H1 (cell line): Measurements from ENCODE around the gene NELL1. TPM values are rescaled to one million over a fixed set of nuclear protein-coding genes. Genes with fewer than 3 reads are reported as not detected.

Source experiments
- CTCF ChIA-PET: fragments of 300-600 bp; sonication (Branson Sonifier 250); formaldehyde crosslinking; loops from one replicate; lab custom pipeline; 2021; ENCODE audit not compliant: partially characterized antibody; lab: Charles Lee
- POLR2A ChIA-PET: fragments of 300-600 bp; sonication (Branson Sonifier 250); formaldehyde crosslinking; loops from one replicate; lab custom pipeline; 2021; ENCODE audit warnings: inconsistent platforms; ENCODE audit not compliant: partially characterized antibody; lab: Charles Lee
- DNase-seq, 2 experiments: peaks; one replicate each; pipeline versions ENCODE4 v3.0.0 to v3.0.0-alpha.2; 2010 to 2022; ENCODE audit warnings: low spot score in 2 of 2, low read depth in 1 of 2, mixed read lengths in 1 of 2
- FAIRE-seq: peaks from 2 replicates; lab custom pipeline; 2011; peaks lifted over from hg19 to GRCh38; lab: Jason Lieb, UNC
- H2AFZ ChIP-seq: 2 replicates; pipeline ENCODE4 v1.8.1; 2012; ENCODE audit warnings: low read length, inconsistent platforms
- H2AK5ac ChIP-seq: 2 replicates; pipeline ENCODE4 v1.6.1; 2013; ENCODE audit warnings: low read depth, low read length
- H2BK120ac ChIP-seq: replicated peaks from 2 replicates; pipeline ENCODE3; 2013; ENCODE audit warnings: low read depth, low read length, inconsistent platforms
- H2BK12ac ChIP-seq: 2 replicates; pipeline ENCODE4 v1.6.1; 2013; ENCODE audit warnings: low read depth, low read length
- H2BK15ac ChIP-seq: 2 replicates; pipeline ENCODE4 v1.6.1; 2013; ENCODE audit warnings: low read length
- H2BK20ac ChIP-seq: 2 replicates; pipeline ENCODE4 v1.6.1; 2013; ENCODE audit warnings: low read length
- H2BK5ac ChIP-seq: 2 replicates; pipeline ENCODE4 v1.6.1; 2013; ENCODE audit warnings: low read depth, low read length
- H3K14ac ChIP-seq: 2 replicates; pipeline ENCODE4 v1.6.1; 2013; ENCODE audit warnings: inconsistent platforms; ENCODE audit not compliant: insufficient read length
- H3K18ac ChIP-seq: 2 replicates; pipeline ENCODE4 v1.6.1; 2013; ENCODE audit warnings: low read length; ENCODE audit errors: extremely low read depth
- H3K23ac ChIP-seq: 2 replicates; pipeline ENCODE4 v1.6.1; 2013; ENCODE audit warnings: inconsistent platforms; ENCODE audit not compliant: insufficient read length
- H3K23me2 ChIP-seq: 2 replicates; pipeline ENCODE4 v1.6.1; 2013; ENCODE audit warnings: low read depth, low read length
- H3K27ac ChIP-seq: 2 replicates; pipeline ENCODE4 v1.6.1; 2011; ENCODE audit warnings: low read depth, low read length, inconsistent platforms
- H3K27me3 ChIP-seq, 4 experiments: replicated peaks in 1 of 4; 1 replicate in 1 of 4; 2 replicates in 3 of 4; pipeline versions ENCODE4 v1.6.1 to v1.8.1; 2011 to 2013; ENCODE audit warnings: low read length in 3 of 4, mild to moderate bottlenecking in 3 of 4, inconsistent platforms in 2 of 4, mixed read lengths in 2 of 4, moderate library complexity in 1 of 4; ENCODE audit not compliant: control insufficient read depth in 3 of 4, insufficient read depth in 3 of 4; ENCODE audit errors: extremely low read depth in 1 of 4
- H3K36me3 ChIP-seq, 4 experiments: 2 replicates each; pipeline versions ENCODE4 v1.6.1 to v1.8.1; 2011 to 2013; ENCODE audit warnings: mild to moderate bottlenecking in 4 of 4, low read length in 3 of 4, moderate library complexity in 2 of 4, control low read depth in 1 of 4, inconsistent platforms in 1 of 4; ENCODE audit not compliant: insufficient read depth in 4 of 4, control insufficient read depth in 2 of 4
- H3K4ac ChIP-seq: replicated peaks from 2 replicates; pipeline ENCODE3; 2013; ENCODE audit warnings: low read length, low read depth, mixed read lengths, inconsistent platforms; ENCODE audit not compliant: insufficient read length
- H3K4me1 ChIP-seq, 4 experiments: replicated peaks in 1 of 4; 1 replicate in 1 of 4; 2 replicates in 3 of 4; pipeline versions ENCODE4 v1.6.1 to v1.8.1; 2011 to 2013; ENCODE audit warnings: low read length in 3 of 4, inconsistent platforms in 2 of 4, mixed read lengths in 1 of 4; ENCODE audit not compliant: insufficient read depth in 4 of 4, control insufficient read depth in 3 of 4
- H3K4me2 ChIP-seq, 2 experiments: 2 replicates each; pipeline versions ENCODE4 v1.6.1 to v1.8.1; 2011 to 2013; ENCODE audit warnings: low read depth in 2 of 2, low read length in 2 of 2, control low read depth in 1 of 2, inconsistent platforms in 1 of 2, mild to moderate bottlenecking in 1 of 2; ENCODE audit not compliant: insufficient read depth in 1 of 2
- H3K4me3 ChIP-seq, 4 experiments: fragments of 200-600, 300-600 bp in 1 of 4; sonication (generic), shearing (Covaris generic), sonication (Bioruptor Twin) in 1 of 4; 2 replicates each; pipeline versions ENCODE4 v1.5.1 to v1.8.1; 2011 to 2016; ENCODE audit warnings: low read length in 4 of 4, low read depth in 3 of 4, control low read depth in 2 of 4, inconsistent platforms in 2 of 4, mild to moderate bottlenecking in 2 of 4, mixed read lengths in 1 of 4, moderate library complexity in 1 of 4; ENCODE audit not compliant: insufficient read depth in 2 of 4; ENCODE audit errors: extremely low read depth in 1 of 4
- H3K56ac ChIP-seq: replicated peaks from 2 replicates; pipeline ENCODE3; 2013; ENCODE audit warnings: low read depth, mild to moderate bottlenecking, mixed read lengths, low read length, inconsistent platforms; ENCODE audit not compliant: insufficient read length
- H3K79me1 ChIP-seq: 2 replicates; pipeline ENCODE4 v1.6.1; 2013; ENCODE audit warnings: low read depth, low read length, control low read depth
- H3K79me2 ChIP-seq, 2 experiments: 2 replicates each; pipeline versions ENCODE4 v1.6.1 to v1.8.1; 2012 to 2013; ENCODE audit warnings: low read length in 2 of 2, mild to moderate bottlenecking in 2 of 2, inconsistent platforms in 1 of 2; ENCODE audit not compliant: insufficient read depth in 2 of 2, control insufficient read depth in 1 of 2
- H3K9ac ChIP-seq, 4 experiments: replicated peaks in 1 of 4; 1 replicate in 1 of 4; 2 replicates in 3 of 4; pipeline versions ENCODE4 v1.6.1 to v1.8.1; 2011 to 2013; ENCODE audit warnings: low read depth in 3 of 4, low read length in 3 of 4, control low read depth in 2 of 4, mild to moderate bottlenecking in 2 of 4, moderate library complexity in 2 of 4, inconsistent platforms in 1 of 4; ENCODE audit errors: extremely low read depth in 1 of 4
- H3K9me3 ChIP-seq, 2 experiments: 2 replicates each; pipeline versions ENCODE4 v1.6.1 to v1.8.1; 2012 to 2013; ENCODE audit warnings: mild to moderate bottlenecking in 2 of 2, moderate library complexity in 2 of 2, control low read depth in 1 of 2, inconsistent platforms in 1 of 2, low read depth in 1 of 2, low read length in 1 of 2, mixed read lengths in 1 of 2; ENCODE audit not compliant: insufficient read depth in 2 of 2
- H4K20me1 ChIP-seq, 2 experiments: replicated peaks in 1 of 2; 2 replicates each; pipeline versions ENCODE3 to v1.8.1; 2011 to 2013; ENCODE audit warnings: inconsistent platforms in 2 of 2, low read length in 2 of 2, mild to moderate bottlenecking in 1 of 2; ENCODE audit not compliant: insufficient read depth in 2 of 2, control insufficient read depth in 1 of 2
- H4K5ac ChIP-seq: 2 replicates; pipeline ENCODE4 v1.6.1; 2013; ENCODE audit warnings: low read length, low read depth, mixed read lengths, inconsistent platforms; ENCODE audit not compliant: insufficient read length
- H4K8ac ChIP-seq: 2 replicates; pipeline ENCODE4 v1.8.0; 2013; ENCODE audit warnings: mild to moderate bottlenecking, moderate library complexity, low read length, inconsistent platforms; ENCODE audit not compliant: insufficient read depth; ENCODE audit errors: extremely low read depth
- H4K91ac ChIP-seq: replicated peaks from 2 replicates; pipeline ENCODE3; 2013; ENCODE audit warnings: low read length, mixed read lengths, inconsistent platforms; ENCODE audit not compliant: insufficient read length
- POU5F1 ChIP-seq: IDR thresholded peaks from 2 replicates; pipeline ENCODE4 v1.6.1; 2011; ENCODE audit warnings: low read depth, mild to moderate bottlenecking, low read length, moderate library complexity
- SUZ12 ChIP-seq: fragments of 200-600 bp; sonication (generic); IDR thresholded peaks from 2 replicates; pipeline ENCODE4 v1.6.1; 2012; ENCODE audit warnings: mild to moderate bottlenecking, inconsistent platforms, low read length, moderate library complexity, mixed read lengths
- polyA plus RNA-seq, 7 experiments: library from polyadenylated mRNA; depleted of rRNA in 3 of 7; stranded (reverse) in 5 of 7; unstranded in 2 of 7; fragments of >200 nt in 5 of 7; fragments of 200-250 nt in 2 of 7; gene quantifications; 1 replicate in 5 of 7; 2 replicates in 1 of 7; 4 replicates in 1 of 7; pipeline versions ENCODE4 v1.2.1 to v1.2.3, GENCODE V29; 2011 to 2013; ENCODE audit warnings: missing spikeins in 2 of 7, mixed read lengths in 2 of 7
- total RNA-seq: library from RNA; stranded (reverse); fragmentation: NEBNext Ultra II Directional; extraction: Animal tissue kit (Norgen Biotek cat#: 25700); gene quantifications from 2 replicates; pipeline ENCODE4 v1.2.1, GENCODE V29; 2021

Gene NELL1
- total and polyA plus RNA-seq, 2 of the 8 experiments (the other 6 are each of a cell fraction or from before 2014, with no cell fraction given): 0.21 TPM; not detected in 1

DNA sequence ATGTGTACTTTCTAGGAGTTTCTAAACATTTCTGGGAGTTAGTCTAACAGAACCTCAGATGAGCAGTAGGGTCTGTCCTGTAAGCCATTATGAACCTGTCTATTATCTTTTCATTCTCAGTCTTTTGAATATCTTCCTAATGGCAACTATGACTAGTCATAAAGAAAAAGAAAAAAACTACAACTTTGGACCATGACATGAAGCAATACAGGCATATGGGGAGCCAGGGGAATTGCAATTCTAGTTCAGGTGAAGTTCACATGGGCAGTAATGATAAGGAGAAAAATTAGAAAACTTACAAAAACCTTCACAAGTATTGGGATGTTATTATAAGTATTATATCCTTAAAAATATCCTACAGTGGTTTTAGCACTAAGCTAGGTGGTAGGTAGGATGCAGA, 874.5 kb downstream of the NELL1 start:
- Histone ChIP-seq H2BK120ac (no peak overlapping the region), H3K4me3 (no peak overlapping the region), H2BK20ac (no peak overlapping the region), H3K14ac (no peak overlapping the region), H3K4ac (no peak overlapping the region), H3K23ac (no peak overlapping the region), H2BK15ac (no peak overlapping the region), H3K4me1 (no peaks in the 10 kb centered on the region), H3K23me2 (no peaks in the 10 kb centered on the region), H3K27ac (no peak overlapping the region), H2AFZ (no peak overlapping the region), H2BK12ac (no peak overlapping the region), H3K36me3 (no peaks in the 10 kb centered on the region), H4K20me1 (no peaks in the 10 kb centered on the region), H4K91ac (no peak overlapping the region), H3K56ac (no peak overlapping the region), H3K9me3 (no peaks in the 10 kb centered on the region), H3K79me2 (no peaks in the 10 kb centered on the region), H4K5ac (no peak overlapping the region), H2BK5ac (no peak overlapping the region), H3K27me3 (no peaks in the 10 kb centered on the region), H3K9ac (no peak overlapping the region), H2AK5ac (no peak overlapping the region), H3K18ac (no peak overlapping the region), H3K4me2 (no peak overlapping the region), H4K8ac (no peak overlapping the region), H3K79me1 (no peaks in the 10 kb centered on the region)
- ChIA-PET CTCF (interaction anchor here (0.7 to 2.0 kb wide), 4 partner anchors 9 to 32 kb away, joined by 3 to 6 read pairs (median 5); no protein-coding TSS in a partner anchor), POLR2A (no interaction called here)
- FAIRE-seq: no peak
- no peak for DNase-seq
- TF ChIP-seq POU5F1: no peak
- no peak for TF ChIP-seq SUZ12
